ENCODE measurements around the gene WIPI1.

DNA sequence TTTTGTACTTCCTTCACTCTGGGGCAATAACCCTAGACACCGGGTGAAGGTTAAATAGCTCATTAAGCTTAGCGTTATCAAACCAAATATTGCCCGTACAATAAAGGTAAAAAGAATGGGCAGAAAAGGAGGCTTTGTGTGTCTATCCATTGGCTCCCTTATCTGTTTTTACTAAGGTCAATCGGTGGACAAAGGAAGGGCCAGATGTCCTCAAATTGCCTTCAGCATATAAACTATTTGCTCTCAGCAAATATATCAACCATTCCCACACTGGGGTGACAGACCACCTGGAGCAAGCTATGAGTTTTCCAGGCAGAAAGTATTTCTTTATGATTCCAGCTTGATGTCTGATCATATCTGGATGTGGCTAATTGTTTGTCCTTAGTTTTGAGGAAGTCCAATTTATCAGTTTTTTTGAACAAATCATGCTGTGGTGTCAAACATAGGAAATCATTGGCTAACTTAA lies 25.3 kb upstream of the WIPI1 start:
- TF ChIP-seq POLR2A (IDR thresholded peaks at IDR 0.05; ENCODE audit: low read length) = no peak
- no peak for TF ChIP-seq GATA1 (IDR thresholded peaks at IDR 0.05; ENCODE audit: low read depth, low read length)
